Type B pancreatic cell (in vitro differentiated cells): ENCODE data around the gene PHC2. TPM values are rescaled to one million over a fixed set of nuclear protein-coding genes. Genes with fewer than 3 reads are reported as not detected.

ENCODE experiments used
- DNase-seq: peaks from one replicate; pipeline ENCODE4 v3.0.0; 2021; ENCODE audit warnings: mixed read lengths; ENCODE audit not compliant: unreplicated experiment; ENCODE audit errors: extremely low spot score
- H3K27ac Mint-ChIP-seq: 2 replicates; pipeline ENCODE4 v1.8.0; 2021; ENCODE audit warnings: mild to moderate bottlenecking, mixed read lengths
- H3K27me3 Mint-ChIP-seq: 2 replicates; pipeline ENCODE4 v1.8.0; 2021; ENCODE audit warnings: mixed read lengths
- H3K36me3 Mint-ChIP-seq: 2 replicates; pipeline ENCODE4 v1.8.0; 2021; ENCODE audit warnings: mixed read lengths
- H3K4me1 Mint-ChIP-seq: one replicate; pipeline ENCODE4 v1.8.0; 2021; ENCODE audit warnings: mixed read lengths; ENCODE audit not compliant: unreplicated experiment
- H3K4me3 Mint-ChIP-seq: 2 replicates; pipeline ENCODE4 v1.8.0; 2021; ENCODE audit warnings: mild to moderate bottlenecking, mixed read lengths
- H3K9me3 Mint-ChIP-seq: 2 replicates; pipeline ENCODE4 v1.8.0; 2021; ENCODE audit warnings: mixed read lengths
- CTCF ChIP-seq: fragments of 200-600 bp; sonication (generic); conservative IDR thresholded peaks from 2 replicates; pipeline ENCODE4 v1.5.0; 2021; ENCODE audit warnings: antibody characterized with exemption, mild to moderate bottlenecking
- total RNA-seq: library from RNA; stranded (reverse); gene quantifications from 2 replicates; pipeline ENCODE4 v1.2.1, GENCODE V29; 2021; ENCODE audit warnings: low replicate concordance

PHC2 gene
- total RNA-seq, 1 donor from 2014 or later = 106 TPM

GRCh38 chr1:33396188-33397124 is 34.4 kb downstream of the PHC2 start:
- DNase-seq = no peak
- TF ChIP-seq CTCF = no peak

GRCh38 chr1:33394770-33395169 is 36.1 kb downstream of the PHC2 start:
- Mint-ChIP-seq H3K9me3 (no peaks in the 10 kb centered on the region), H3K4me1 (peaks cover 36% of the 10 kb centered on the region), H3K27ac (no peak overlapping the region), H3K4me3 (no peak overlapping the region), H3K36me3 (no peaks in the 10 kb centered on the region), H3K27me3 (no peaks in the 10 kb centered on the region)
- no peak for TF ChIP-seq CTCF
- no peak for DNase-seq

More at GRCh38 chr1:33396188-33397124, 34.4 kb downstream of the PHC2 start:
- Mint-ChIP-seq H3K9me3 (no peaks in the 10 kb centered on the region), H3K4me1 (peaks cover 34% of the 10 kb centered on the region), H3K4me3 (no peak overlapping the region), H3K27me3 (no peaks in the 10 kb centered on the region), H3K27ac (no peak overlapping the region), H3K36me3 (no peaks in the 10 kb centered on the region)

GRCh38 chr1:33393991-33394390 is 36.9 kb downstream of the PHC2 start:
- H3K27me3 Mint-ChIP-seq = no peaks in the 10 kb centered on the region
- DNase-seq = no peak

GRCh38 chr1:33393524-33393923 is 37.4 kb downstream of the PHC2 start:
- no peak overlapping the region for H3K27ac Mint-ChIP-seq
- no peaks in the 10 kb centered on the region for H3K9me3 Mint-ChIP-seq
- H3K4me1 Mint-ChIP-seq = peaks cover 43% of the 10 kb centered on the region
- H3K4me3 Mint-ChIP-seq = no peak overlapping the region
- no peak for DNase-seq
- no peak for TF ChIP-seq CTCF
- H3K36me3 Mint-ChIP-seq = no peaks in the 10 kb centered on the region
- H3K27me3 Mint-ChIP-seq = no peaks in the 10 kb centered on the region

More at GRCh38 chr1:33393991-33394390, 36.9 kb downstream of the PHC2 start:
- no peaks in the 10 kb centered on the region for H3K9me3 Mint-ChIP-seq
- H3K4me1 Mint-ChIP-seq = peaks cover 43% of the 10 kb centered on the region
- no peaks in the 10 kb centered on the region for H3K36me3 Mint-ChIP-seq
- no peak overlapping the region for H3K27ac Mint-ChIP-seq
- no peak for TF ChIP-seq CTCF
- no peak overlapping the region for H3K4me3 Mint-ChIP-seq

GRCh38 chr1:33392639-33393038 is 38.3 kb downstream of the PHC2 start:
- H3K36me3 Mint-ChIP-seq = no peaks in the 10 kb centered on the region
- no peaks in the 10 kb centered on the region for H3K9me3 Mint-ChIP-seq
- no peak for TF ChIP-seq CTCF
- no peak overlapping the region for H3K27ac Mint-ChIP-seq
- H3K4me3 Mint-ChIP-seq = peak overlapping the region; percentile 16
- H3K4me1 Mint-ChIP-seq = peaks cover 41% of the 10 kb centered on the region
- no peak for DNase-seq
- H3K27me3 Mint-ChIP-seq = no peaks in the 10 kb centered on the region
